ENCODE results near the gene EFEMP1.

GRCh38 chr2:55934337-55934736 lies 10.8 kb upstream of the EFEMP1 start:
- TF ChIP-seq CTCF (conservative IDR thresholded peaks at IDR 0.05) (no peak), EZH2 (IDR thresholded peaks at IDR 0.05; ENCODE audit: low read depth) (no peak)

Data from PC-9 (cell line).